Stimulated activated CD4-positive, alpha-beta T cell treated with anti-CD3 and anti-CD28 coated beads, Interleukin-12 subunit alpha, Interleukin-12 subunit beta, amount 100 ng/mL, for 4 hours (primary cell): ENCODE data around the gene TRIM44.
"Not testable (repeated sequence)": the region's sequence is repeated elsewhere in the genome, so short reads cannot be mapped to it uniquely, and the experiment has no call there.

ENCODE experiments used
- DNase-seq: peaks from one replicate; pipeline ENCODE4 v3.0.0-alpha.2; 2020

The TRIM44 gene

DNA sequence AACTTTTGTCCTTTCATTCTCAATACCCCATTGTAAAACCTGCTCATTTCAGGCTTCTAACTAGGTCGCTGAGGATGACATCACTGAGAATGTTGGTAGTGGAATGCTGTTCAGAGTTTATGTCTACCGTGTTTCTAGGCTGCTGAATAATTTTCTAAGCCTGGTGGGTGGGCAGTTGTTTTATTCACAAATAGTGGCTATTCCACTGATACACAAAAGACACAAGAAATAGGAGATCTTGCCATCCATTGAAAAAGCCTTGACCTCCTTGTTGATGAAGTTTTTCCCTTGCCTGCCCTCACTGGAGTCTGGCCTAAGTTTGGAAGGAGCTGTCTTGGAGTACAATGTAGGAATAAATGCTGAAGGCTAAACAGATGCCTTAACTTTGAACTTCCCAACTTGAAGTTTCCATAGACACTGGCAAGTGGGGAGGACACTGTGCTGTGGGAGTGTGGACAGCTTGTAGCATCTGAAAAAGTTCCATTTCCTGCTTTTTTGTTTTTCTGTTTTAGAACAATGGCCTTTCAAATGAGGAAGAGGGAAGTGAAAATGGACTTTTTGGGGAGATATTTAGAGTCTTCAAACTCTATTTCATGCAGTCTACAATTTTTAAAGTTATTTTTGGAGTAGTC is 59.2 kb downstream of the TRIM44 start:
- DNase-seq, result no peak

DNA sequence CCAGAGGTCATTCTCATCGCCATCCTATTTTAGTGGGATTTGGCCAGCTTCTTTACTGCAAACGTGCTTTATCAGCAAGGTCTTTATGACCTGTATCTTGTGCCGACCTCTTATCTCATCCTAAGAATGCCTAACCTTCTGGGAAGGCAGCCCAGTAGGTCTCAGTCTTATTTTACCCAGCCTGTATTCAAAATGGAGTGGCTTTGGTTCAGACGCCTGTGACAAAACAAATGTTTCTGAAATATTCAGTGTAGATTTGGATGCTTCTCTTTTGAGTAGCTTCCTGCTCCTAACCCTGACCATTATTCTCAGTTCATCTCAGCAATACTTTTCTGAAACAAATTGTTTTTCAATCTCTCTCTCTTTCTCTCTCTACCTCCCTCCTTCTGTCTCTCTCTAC is 60.1 kb downstream of the TRIM44 start:
- DNase-seq, result no peak

DNA sequence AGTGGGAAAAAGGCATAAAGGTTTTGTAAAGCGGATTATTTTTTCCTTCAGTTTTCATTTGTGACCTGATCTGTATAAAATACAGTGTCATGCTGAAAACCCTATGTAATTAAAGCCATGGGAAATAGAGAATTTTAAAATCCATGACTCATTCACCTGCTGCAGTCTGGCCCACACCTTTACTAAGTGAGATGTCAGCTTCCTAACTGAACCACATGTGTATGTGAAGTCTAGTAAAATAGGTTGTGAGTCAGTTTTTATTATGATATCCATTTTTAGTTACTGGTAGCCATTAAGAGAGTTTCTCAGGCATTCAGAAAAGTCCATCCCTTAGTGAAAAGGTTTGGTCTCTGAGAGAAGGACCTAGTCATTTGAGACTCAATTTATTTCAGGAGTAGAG is 60.9 kb downstream of the TRIM44 start:
- DNase-seq, result no peak

DNA sequence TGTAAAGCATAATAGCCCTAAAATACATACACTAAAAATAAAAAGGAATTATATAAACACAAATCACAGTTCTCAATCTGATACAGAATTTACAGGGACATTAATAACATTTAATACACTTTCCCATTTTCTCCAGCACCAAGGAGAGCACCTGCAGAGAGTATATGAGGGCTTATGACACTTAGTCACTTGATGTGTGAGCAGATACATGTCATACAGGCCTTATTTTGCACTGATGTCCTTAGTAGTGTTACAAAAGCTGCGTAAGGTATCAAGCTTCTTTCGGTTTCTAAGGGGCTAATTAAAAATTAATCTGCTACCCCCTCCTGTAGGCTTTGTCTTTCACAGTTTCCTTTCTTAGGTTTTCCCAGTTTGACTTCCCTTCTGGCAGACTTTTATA is 61.3 kb downstream of the TRIM44 start:
- no peak for DNase-seq

DNA sequence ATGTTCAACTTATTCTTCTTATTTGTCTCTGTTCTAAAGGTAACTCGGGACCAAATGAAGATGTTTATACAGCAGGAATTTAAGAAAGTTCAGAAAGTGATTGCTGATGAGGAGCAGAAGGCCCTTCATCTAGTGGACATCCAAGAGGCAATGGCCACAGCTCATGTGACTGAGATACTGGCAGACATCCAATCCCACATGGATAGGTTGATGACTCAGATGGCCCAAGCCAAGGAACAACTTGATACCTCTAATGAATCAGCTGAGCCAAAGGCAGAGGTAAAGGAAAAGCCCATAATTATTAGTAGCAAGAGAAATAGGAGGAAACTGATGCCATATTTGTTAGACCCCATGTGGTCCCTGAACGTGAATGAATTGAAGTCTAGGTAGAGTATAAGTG is 63.3 kb downstream of the TRIM44 start:
- no peak for DNase-seq

DNA sequence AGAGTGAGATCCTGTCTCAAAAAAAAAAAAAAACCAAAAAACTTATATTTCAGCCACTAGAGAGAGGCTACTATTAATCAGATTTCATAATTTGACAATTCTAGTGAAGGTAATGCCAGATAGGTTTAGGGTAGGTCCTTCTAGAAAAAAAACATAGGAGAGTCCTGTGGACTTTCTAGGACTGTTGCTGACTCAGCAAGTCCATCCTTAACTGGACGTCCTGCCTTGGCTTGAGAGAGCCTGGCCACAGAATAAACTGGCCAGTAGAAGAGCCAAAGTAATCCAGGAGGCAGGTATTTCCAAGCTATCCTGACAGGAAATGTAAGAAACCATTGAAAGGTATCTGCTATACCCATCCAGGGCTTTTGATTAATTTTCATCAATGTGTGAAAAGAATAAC is 64.6 kb downstream of the TRIM44 start:
- no peak for DNase-seq

DNA sequence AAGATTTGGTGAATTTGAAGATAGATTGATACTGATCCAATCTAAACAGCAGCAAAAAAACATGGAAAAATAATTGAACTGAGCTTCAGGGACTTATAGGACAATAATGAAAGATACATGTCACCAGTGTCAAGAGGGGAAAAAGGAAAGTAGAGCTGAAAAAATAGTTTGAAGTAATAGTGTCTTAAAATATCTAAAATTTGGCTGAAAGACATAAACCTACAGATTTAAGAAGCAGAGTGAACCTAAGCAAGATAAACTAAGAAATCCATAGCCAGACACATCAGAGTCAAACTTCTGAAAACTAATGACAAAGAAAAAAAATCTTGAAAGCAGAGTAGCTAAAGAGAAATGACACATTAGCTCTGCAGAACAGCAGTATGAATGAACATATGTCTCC is 67.7 kb downstream of the TRIM44 start:
- no peak for DNase-seq

DNA sequence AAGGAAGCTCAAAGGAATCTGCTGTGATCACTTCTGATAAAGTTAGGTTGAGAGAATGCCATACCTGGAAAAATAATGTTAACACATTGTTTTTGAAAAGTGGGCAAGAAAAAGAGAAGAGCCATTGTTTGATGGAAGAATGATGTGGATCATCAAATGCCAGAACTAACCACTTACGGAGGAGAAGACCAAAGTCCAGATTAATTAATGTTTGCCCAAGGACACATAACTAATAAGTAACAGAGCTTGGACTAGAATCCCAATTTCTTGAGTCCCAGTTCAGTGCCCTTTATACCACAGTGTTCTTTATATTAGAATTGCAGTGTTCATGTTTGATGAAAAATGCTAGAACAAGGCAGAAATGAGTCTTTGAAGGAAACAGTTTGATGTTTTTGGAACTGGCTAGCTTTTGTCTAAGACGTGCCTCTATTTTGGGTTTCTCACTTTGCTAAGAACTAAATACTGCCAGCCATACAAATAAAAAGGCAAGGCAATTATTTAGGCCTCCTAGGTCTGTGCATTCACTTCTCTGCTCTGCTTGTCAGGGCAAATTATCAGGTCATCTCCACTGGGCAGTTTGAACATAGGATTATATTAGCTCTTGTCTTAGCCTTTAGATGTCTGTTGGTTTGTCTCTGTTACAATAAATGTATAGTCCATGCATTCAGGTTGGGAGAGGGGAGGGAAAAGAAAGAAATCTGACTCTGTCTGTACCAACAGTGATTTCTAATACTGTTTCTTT is 72.3 kb downstream of the TRIM44 start:
- no peak for DNase-seq

DNA sequence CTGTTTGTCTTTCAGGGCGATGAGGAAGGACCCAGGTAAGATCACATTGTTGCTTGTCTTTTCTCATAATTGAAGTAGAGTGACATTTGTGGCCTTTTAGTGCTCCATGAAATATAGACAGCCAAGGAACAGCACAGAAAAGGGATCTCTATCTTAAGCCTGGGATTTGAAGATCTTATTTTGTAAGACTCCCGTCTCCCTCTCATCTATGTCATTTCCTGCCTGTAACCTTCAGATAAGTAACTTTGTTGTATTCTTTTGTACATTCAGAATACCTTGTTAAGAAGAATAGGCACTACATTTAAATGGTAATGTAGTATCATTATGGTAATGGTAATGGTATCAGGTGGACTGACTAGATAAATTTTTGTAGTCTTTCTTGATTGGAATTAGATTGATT is 72.8 kb downstream of the TRIM44 start:
- DNase-seq, result no peak

DNA sequence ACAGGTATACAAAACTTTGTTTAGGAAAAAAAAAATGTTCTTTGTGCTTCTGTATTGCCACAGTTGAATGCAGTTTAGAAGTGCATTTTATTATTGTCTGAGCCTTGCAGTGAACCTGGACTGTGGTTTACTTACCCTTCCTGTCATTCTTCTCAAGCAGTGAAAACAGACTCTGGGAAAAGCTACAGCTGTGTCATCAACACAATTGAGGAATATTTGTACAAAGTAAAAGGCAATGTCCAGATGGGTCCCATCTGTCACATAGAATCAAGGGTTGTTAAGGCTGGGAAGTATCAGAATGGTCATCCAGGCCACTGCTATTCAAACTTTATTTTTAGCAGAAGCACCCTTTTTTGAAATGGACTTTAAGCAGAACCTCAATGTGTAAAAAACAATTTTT is 73.3 kb downstream of the TRIM44 start:
- no peak for DNase-seq

DNA sequence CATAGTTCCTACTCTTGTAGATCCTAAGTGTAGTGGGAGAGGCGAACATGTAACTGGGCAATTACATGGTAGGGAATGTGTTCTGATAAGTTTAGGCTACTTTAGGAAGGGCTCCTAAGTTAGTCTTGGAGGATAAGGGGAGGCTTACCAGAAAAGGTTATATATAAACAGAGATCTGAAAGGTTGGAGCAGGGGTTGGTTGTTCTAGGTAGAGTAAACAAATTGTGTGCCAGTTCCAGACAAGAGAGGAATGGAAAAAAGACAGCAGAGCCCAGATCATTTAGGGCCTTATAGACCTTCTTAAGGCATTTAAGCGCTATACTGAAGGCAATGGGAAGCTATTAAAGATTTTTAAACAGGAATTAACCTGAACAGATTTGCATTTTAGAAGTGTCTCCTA is 74.4 kb downstream of the TRIM44 start:
- DNase-seq, result no peak

DNA sequence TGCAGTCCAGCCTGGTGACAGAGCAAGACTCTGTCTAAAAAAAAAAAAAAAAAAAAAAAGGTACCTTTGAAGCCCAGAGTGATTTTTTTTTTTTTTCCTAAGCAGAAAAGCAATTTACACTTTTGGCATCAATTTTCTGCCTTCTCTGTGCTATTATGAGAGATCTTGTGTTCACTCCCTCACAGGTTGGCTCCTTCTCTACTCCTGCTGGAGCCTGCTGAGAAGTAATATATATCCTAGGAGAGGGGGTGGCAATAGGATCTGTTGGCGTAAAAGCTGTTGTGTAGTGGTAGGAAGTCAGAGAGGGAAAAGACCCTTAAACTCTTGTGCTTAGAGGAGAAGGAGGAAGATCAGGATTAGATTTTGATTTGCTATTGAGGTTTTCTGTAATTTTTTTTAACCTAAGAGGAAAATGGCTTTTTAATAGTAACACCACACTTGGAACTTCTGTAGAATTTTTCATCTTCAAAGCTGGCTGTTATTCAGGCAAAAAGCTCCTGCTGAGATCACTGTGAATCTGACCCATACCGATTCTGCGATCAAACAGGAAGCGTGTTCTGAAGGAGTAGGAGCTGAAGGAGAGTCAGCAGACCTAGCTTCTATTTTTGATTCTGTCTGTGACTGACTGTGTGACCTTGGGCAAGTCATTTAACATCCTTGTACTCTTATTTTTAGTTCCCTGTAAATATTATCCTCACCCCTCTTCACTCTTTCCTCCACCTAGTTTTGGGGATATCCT is 77.7 kb downstream of the TRIM44 start:
- DNase-seq, result no peak

DNA sequence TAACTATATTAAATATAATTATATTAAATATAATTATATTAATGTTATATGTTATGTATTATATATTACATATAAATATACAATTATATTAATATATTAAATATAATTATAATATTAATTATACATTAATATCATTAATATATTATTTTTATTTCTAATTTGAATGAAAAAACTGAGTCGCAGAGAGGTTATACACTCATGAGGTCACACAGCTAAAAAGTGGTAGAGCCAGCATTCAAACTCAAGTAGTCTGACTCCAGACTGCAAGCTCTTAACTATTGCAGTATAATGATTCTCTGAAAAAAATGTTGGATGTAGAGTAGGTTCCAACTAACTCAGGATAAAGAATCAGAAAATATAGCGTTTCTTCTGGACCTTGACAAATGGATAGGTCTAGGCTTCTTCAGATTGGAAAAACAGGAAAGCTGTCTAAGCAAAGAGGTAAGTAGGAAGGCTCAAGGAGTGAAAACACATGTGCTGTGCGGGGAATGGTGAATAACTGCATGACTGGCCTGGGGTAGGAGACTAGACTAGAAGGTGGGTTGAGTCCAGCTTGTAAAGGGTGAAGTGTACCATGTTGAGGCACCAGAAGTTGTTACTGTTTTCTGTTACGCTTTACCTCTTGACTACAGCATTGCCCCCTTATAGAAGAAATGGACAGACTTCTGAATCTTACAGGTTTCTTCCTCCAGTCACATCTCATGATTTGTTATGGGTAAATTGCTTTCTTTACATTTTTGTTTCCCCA is 80.3 kb downstream of the TRIM44 start:
- DNase-seq, result no peak

DNA sequence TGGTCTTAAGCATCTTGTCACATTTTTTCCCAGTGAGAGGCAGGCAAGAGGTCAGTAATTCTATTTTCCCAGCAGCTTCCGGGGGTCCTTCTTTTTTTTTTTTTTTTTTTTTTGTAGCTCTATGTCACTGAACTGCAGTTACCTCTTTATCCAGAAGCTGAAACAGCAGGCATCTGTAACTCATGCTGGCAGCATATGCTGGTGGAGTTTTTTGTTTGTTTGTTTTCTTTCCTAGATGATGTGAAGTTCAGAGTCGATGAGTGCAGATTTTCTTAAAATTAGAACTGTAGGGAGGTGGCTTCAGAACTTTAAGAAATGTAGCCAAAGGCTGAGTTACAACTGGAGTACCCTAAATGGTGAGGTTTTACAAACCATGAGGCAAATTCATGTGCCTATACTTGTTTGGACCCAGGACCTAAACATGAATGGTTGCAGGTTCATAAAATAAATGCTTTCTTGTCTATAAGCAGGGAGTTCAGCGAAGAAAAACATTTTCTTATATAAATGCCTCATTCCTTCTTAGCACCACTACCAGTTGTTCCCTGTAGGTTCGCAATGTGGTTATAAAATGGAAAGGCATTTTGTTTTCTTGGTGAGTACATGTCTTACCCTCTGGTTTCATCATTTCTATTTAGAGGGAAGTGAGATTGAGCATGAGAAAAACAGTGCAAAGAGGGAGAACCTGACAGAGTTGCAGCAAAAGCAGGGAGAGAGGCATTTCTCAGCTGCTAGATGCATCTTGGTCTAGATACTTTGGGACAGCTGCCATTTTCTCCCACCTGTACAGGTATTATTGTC is 84.0 kb downstream of the TRIM44 start:
- DNase-seq, result no peak

DNA sequence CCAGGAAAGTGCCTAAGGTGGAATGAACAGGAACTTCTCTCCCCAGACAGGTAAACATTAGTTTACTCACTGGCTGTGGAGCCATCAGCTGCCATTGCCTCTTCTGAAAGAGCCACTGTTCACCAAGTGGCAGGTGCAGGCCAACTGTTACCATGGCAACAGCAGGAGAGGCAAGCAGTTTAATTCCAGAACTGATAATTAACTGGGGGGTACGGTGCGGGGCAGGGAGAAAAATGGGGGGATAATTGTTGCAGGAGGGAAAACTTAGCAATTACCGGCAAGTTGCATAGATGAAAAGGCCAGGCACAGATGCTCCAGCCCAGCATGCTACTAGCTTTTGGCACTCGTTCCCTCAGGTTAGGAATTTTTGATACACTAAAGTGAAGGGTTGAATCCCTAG is 85.1 kb downstream of the TRIM44 start:
- DNase-seq, result no peak

DNA sequence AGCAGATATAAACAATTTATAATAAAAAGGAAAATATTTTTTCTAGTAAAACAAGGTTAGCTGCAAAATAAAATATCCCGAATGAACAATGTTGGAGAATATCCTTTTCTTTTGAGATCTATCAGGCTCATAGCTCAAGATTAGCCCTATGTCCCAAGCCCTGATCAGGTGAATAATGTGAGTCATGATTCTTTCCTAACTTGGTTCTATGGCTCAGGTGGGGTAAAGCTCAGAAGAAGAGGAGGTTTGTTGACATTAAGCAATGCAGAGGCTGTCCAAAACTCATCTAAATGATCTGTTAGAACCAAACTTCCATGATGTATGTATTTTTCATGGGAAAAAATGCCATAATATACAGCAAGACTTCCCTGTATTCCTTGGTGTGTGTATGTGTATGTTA is 86.1 kb downstream of the TRIM44 start:
- DNase-seq, result no peak

DNA sequence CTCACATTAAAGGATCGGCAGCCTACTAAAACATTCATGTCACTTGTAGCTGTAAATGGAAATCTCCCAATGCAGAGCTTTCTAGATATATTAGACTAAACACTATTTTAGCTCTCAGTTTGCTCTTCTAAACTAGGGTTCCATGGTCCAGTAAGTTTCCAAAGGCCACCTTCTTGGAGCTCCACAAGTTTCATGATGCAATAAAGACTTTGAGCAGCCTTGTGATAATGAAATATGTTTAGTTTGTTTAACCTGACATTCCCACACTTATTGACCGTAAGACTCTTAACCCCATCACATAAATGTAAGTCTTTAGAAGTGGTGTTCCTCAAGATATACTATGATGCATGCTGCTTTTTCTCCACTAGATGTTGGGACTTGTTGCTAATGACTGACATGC is 87.7 kb downstream of the TRIM44 start:
- DNase-seq, result no peak

DNA sequence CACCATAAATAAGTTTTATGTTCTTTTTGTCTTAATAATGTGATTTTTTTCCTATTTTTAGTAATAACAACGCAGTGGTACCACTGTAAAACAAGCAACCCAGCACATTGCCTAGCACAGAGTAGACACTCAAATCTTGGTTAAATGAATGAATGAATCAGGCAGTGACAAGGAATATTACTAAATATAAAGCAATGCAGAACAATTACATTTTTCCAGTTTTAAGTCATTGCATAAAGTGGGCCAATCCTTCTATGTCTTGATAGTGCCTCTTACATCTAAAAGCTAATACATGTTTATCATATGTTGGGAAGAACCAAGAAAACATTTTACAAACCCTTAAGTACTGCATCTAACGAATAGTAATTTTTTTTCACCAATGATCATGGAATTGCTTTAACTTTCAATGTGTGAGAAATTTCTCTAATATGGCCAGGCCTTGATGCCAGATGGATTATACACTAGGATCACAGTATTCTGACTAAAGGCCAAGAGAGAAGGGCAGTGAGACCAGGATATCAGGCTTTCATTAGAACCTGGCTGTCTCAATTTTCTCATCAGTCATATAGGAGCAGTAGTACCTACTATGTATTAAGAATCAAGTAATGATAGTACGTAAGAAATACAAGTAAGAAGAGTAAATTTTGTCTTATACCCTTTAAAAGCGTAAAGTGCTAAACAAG is 88.5 kb downstream of the TRIM44 start:
- no peak for DNase-seq

DNA sequence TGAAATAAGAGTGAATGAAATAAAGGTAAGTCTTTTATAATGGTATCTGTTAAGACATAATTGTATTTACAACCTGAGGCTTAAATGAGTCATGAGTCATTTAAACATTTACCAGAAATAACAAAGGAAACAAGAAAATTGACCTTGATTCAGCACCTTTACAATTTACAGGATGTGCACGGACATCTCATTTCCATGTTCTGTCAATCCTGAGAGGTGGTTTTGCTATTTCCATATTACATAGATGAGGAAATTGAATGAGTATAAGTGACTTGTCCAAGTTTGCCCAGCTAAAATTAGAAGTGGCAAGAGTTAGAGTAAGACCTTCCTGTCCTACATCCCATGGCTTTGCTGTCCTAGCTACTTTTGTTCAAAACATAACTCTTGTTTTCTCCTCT is 89.1 kb downstream of the TRIM44 start:
- no peak for DNase-seq

DNA sequence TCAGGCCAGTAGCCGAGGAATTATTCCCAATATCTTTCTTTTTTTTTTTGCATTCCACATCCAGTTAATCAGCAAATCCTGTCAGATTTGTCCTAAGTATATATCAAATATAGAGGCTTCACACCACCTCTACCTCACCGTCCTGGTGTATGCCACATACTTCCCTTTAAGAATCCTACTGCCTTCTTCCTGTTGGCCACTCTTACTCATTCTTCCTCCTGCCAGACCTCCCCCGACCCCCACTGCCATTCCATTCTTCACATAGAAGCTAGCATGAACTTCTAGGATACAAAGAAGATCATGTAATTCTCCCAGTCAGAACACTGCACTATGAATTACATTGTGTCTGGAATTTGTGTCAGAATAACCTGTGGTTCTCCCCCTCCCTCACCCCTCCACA is 89.5 kb downstream of the TRIM44 start:
- DNase-seq, result no peak

DNA sequence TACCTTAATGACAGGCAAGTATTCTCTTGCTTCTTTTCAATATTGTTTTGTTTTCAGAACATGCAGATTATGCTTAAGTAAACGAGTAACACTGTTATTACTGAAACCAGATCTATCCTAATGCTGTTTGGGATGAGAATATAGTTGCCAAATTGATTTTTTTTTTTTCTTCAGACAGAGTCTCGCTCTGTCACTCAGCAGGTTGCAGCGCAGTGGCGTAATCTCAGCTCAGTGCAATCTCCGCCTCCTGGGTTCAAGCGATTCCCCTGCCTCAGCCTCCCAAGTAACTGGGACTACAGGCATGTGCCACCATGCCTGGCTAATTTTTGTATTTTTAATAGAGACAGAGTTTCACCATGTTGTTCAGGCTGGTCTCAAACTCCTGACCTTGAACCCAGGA is 91.0 kb downstream of the TRIM44 start:
- not testable (repeated sequence) for DNase-seq

DNA sequence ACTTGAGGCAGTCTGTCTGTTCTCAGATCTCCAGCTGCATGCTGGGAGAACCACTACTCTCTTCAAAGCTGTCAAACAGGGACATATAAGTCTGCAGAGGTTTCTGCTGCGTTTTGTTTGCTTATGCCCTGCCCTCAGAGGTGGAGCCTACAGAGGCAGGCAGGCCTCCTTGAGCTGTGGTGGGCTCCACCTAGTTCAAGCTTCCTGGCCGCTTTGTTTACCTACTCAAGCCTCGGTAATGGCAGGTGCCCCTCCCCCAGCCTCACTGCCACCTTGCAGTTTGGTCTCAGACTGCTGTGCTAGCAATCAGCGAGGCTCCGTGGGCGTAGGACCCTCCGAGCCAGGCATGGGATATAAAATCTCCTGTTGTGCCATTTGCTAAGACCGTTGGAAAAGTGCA is 97.4 kb downstream of the TRIM44 start:
- DNase-seq, result not testable (repeated sequence)
